LNCAP (cell line): ENCODE data around the gene HSD17B8.

Experiments used
- CTCF ChIP-seq: fragments of 450-650 bp; IDR thresholded peaks from 2 replicates; pipeline ENCODE4 v1.5.1; 2017; ENCODE audit warnings: mild to moderate bottlenecking

The HSD17B8 gene

DNA sequence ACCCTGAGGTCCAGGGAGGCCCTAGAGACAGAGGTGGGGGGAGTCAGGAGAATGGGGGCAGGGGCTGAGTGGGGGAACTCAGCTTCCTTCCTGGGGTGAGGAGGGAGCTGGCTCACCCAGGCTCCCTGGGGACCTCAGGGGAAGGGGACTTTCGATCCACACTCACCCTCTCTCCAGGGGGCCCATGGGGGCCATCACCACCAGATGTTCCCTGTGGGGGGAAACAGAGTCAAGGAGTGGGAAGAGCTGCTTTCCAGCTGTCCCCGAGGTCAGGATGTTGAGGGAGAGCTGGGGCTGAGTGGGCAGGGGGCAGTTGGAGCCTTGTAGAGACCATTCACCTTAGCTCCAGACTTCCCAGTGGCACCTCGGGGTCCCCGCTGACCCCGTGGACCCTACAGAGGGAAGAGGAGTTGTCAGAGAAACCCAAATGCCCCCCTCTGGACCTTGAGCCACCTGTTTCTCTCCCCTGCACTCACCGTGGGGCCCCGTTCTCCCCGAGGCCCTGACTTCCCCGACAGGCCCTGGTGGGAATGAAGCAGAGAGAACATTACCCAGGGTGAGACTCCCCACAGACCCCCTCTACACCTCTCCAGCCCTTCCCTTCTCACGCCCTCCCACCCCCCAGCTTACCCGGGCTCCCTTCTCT lies 30.8 kb upstream of the HSD17B8 start:
- no peak for TF ChIP-seq CTCF

DNA sequence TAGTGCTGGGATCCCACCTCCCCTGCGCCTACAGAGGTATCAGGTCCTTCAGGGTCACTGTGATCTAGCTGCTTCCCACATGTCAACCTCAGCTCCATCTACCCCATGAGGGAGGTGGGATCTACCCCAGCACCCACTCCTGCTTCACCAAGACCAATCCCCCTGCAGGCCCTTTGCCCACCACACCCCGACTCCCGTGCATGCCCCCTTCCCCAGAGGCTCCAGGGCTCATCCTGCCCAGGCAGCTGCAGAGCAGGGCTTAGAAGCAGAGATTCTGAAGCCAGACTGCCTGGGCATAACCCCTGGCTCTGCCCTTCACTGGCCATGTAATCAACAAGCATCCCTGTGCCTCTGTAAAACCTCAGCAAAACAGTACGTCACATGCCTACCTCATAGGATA lies 29.7 kb upstream of the HSD17B8 start:
- no peak for TF ChIP-seq CTCF

DNA sequence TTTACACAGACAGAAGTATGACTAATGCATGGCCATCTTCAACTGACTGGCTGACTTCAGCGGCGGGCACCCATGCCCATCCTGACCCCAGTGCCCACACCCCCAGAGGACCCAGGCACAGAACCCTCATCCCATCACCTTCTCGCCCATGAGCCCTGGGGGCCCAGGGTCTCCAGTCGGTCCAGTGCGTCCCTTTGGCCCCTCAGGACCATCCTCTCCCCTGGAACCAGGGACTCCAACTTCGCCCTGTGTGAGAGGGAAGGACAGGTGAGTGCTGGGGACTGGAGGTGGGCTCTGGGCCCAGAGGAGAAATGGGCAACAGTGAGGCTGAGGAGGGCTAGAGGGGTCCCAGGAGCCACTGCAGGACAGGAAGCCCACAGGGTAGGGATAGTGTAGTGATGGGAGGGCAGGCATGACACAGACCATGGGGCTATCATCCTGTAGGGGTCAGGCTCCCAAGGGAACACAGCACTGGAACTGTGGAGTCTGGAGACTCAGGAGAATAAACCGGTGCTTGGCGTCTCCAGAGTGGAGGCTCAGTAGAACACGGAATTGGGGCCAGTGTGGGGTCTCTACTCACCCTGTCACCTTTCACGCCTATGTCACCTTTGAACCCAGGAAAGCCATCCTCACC lies 28.9 kb upstream of the HSD17B8 start:
- no peak for TF ChIP-seq CTCF

DNA sequence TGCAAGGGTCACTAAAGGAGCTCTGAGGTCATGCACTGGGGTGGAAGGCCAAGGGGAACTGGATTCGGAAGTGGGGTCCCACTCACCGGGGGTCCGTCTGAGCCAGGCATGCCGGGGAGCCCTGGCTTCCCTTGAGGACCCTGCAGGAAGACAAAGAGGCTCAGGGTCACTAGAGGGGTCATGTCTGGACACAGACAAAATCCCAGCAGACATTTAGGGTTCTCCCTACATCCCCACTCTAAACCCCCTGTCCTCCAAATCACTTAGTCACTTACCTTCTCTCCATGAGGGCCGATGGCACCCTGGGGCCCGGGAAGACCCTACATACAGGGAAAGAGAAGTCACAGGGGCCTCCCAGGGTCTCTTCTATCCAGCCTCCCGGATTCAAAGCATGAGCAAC lies 27.5 kb upstream of the HSD17B8 start:
- no peak for TF ChIP-seq CTCF

DNA sequence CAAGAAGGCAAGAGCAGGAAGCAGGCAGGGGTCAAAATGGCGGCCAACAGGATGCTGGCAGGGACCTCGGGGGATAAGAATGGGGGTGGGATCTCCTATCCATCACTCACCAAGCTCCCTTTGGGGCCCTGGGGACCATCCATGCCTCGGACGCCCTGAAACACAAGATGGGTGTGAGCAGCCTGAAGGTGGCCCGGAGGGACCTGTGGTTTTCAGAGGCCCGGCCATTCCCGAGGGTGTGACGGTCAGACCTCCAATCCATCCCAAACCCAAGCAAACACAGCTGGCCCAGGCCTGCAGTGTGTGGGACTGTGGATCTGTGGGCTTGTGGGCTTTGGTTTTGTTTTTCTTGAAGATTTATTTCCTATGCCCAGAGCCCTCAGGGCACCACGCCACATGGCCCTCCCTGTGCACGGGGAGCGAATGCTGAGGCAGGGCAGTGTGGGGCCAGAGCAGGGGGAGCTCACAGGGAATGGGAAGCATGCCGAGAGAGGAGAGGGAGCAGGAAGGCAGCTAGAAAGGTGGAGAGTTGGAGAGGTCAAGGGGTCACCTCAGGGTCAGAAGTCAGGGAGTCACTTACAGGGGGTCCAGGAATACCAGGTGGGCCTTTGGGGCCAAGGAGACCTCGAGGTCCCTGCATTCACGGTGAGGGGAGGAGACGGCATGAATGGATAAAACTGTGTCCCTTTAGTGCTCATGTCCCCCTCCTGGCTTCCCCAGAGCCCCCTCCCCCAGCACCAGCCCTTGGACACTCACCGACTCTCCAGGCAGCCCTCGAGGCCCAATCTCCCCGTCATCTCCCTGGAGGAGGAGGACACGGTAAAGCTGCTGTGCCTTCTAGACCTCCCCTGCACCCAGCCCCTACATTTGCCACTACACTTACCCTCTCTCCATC lies 26.7 kb upstream of the HSD17B8 start:
- TF ChIP-seq CTCF, result no peak

DNA sequence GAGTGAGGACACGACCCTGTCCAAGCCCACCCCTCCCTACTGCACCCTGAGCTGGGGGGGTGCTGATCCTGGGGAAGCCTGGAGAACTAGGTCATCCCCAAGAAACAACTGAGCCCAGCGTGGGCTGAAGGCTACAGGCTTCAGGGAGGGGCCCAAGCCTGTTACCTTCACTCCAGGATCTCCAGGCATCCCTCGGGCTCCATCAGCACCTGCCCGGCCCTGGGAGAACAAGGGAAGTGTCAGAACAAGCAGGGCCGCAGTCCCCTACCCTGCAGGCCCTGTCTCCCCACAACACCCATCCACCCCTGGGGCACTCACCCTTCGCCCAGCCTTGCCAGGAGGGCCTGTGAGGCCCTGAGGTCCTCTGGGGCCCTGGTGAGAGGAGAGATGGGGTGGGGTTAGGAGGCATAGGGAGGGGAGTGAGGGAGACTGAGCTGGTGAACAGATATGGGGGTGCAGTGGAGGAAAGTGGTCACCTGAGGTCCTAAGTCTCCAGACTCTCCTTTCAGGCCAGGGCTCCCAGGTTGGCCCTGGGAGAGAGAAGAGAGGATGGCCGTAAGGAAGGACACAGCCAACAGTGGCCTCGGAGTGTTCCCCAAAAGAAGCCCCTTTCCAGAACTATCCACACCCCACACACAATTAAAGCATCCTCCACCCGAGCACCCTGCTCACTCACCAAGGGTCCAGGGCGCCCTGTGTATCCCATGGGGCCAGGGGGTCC lies 25.5 kb upstream of the HSD17B8 start:
- no peak for TF ChIP-seq CTCF

DNA sequence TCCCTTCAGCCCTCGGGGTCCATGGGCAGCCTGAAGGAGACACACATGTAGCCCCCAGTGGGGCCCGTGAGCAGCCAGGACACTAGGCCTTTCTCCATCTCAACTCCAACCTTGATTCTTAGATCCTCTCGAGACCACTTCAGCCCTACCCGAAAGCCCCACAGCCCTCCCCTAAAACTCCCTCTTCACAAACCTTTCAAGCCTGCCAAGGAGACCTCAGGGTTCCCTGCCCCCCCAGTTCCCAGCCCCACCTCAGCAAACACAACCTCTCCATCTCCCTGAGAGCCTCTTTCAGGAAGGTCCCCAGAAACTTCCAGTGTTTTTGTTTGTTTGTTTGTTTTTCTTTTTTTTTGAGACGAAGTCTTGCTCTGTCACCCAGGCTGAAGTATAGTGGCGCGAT lies 23.3 kb upstream of the HSD17B8 start:
- TF ChIP-seq CTCF, result no peak
